T-helper 1 cell treated with Interleukin-12 subunit alpha and Interleukin-12 subunit beta and Interleukin-4 antibody, amounts not matched to agents 30 μg/mL and 1 μg/mL, for 36 hours (primary cell): ENCODE data around the gene DDX31.

Experiments
- H3K27ac Mint-ChIP-seq: one replicate; pipeline ENCODE4 v1.8.0; 2021; ENCODE audit warnings: mild to moderate bottlenecking, mixed read lengths
- H3K27me3 Mint-ChIP-seq: one replicate; pipeline ENCODE4 v1.8.0; 2021; ENCODE audit warnings: low read depth, mixed read lengths
- H3K36me3 Mint-ChIP-seq: one replicate; pipeline ENCODE4 v1.8.0; 2021; ENCODE audit warnings: low read depth, mixed read lengths
- H3K4me1 Mint-ChIP-seq: one replicate; pipeline ENCODE4 v1.8.0; 2021; ENCODE audit warnings: low read depth, mixed read lengths
- H3K4me3 Mint-ChIP-seq: one replicate; pipeline ENCODE4 v1.8.0; 2021; ENCODE audit warnings: mild to moderate bottlenecking, moderate library complexity, mixed read lengths
- H3K9me3 Mint-ChIP-seq: one replicate; pipeline ENCODE4 v1.8.0; 2021; ENCODE audit warnings: mixed read lengths

DDX31 gene

DNA sequence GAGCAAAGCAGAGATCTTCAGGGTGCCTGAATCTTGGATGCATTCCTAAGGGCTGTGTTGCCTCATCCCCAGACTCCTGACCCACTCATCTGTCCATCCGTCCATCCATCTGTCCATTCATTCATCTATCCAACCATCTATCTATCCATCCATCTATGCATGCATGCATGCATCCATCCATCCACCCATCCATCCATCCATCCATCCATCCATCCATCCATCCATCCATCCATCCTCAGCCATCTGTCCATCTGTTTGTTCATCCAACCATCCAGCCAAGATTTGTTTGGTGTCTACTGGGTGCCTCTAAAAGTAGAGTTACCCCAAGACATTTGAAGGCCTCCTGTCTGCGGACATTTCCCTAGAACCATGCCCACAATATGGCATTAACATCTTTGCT lies 115.0 kb downstream of the DDX31 start:
- Mint-ChIP-seq H3K36me3 (no peaks in the 10 kb centered on the region), H3K4me3 (no peak overlapping the region), H3K27ac (no peak overlapping the region), H3K4me1 (no peaks in the 10 kb centered on the region), H3K27me3 (peaks cover 9% of the 10 kb centered on the region), H3K9me3 (peaks cover 7% of the 10 kb centered on the region)

DNA sequence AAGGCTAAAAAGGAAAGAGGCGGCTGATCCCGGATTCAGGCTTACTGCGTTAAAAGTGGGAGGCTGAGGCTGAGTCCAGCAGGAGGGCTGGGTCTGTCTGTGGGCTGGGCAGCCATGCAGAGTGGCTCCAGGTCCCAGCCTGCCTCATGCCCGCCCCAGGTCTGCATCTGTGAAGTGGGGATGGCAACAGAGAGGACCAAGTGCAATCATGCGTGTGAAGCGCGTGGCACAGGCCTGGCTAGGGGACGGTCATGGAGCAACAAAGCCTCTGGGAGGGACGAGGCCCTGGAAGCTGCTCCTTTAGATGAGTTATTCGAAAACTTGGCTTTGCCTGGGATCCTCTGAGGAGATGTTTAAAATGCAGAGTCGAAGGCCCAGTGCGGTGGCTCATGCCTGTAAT lies 117.7 kb downstream of the DDX31 start:
- H3K27me3 Mint-ChIP-seq, result peaks cover 5% of the 10 kb centered on the region
- H3K4me1 Mint-ChIP-seq, result no peaks in the 10 kb centered on the region
- H3K27ac Mint-ChIP-seq, result no peak overlapping the region
- no peaks in the 10 kb centered on the region for H3K9me3 Mint-ChIP-seq
- no peak overlapping the region for H3K4me3 Mint-ChIP-seq
- no peaks in the 10 kb centered on the region for H3K36me3 Mint-ChIP-seq

DNA sequence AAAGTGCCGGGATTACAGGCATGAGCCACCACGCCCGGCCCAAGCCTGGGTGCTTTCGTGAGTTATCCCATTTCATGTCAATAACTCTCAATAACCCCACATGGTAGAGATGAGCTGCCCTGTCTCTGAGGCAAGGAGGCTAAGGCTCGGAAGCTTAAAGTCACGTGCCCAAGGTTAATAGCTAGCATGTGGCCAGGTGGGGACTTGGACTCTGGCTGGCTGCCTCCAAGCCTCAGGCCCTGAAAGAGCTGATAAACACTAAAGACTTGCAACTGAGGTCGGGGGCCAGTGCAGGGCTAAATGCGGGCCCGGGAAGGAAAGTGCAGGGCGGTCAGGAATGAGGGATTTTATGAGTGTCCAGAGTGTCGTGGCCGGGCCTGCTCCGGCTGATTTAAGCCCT lies 118.2 kb downstream of the DDX31 start:
- H3K9me3 Mint-ChIP-seq, result no peaks in the 10 kb centered on the region
- H3K27ac Mint-ChIP-seq, result no peak overlapping the region
- H3K4me1 Mint-ChIP-seq, result no peaks in the 10 kb centered on the region
- peaks cover 9% of the 10 kb centered on the region for H3K27me3 Mint-ChIP-seq
- no peaks in the 10 kb centered on the region for H3K36me3 Mint-ChIP-seq
- no peak overlapping the region for H3K4me3 Mint-ChIP-seq

DNA sequence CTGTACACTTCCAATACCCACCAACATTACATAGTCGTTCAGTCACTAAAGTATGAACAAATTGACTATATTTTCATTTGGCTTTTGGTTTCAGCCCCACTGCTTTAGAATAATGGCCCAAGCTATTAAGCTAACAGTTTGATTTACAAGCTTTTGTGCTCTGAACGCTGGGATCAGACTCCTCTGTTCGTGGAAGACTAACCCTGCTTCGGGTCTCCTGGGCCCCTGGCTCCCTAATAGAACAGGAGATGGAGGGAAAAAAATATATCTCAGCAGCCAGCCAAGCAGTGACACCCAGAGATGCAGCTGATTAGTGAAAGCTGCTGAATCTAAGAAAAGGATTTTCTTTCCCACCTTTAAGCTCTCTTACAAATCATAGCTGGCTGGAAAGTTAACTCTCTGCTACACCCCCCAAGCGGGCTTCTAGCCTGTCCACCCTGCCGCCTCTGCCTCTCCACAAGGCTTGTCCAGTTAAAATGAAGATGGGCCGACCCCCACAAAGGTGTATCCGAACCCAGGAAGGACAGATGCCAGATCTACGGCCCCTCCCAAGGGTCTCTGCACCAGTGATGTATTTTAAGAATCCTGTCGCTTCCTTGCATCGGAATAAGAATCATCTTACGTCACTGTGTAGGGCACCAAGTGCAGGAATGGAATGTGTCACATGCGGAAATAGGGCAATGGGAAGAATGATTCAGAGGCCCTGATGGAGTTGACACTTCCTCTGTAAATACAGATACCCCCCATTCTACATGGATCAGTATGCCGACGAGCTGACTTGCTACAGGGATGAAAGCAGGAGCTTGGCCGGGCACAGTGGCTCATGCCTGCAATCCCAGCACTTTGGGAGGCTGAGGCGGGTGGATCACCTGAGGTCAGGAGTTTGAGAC lies 120.8 kb downstream of the DDX31 start:
- H3K4me1 Mint-ChIP-seq, result no peaks in the 10 kb centered on the region
- H3K4me3 Mint-ChIP-seq, result no peak overlapping the region
- peaks cover 18% of the 10 kb centered on the region for H3K27me3 Mint-ChIP-seq
- H3K27ac Mint-ChIP-seq, result no peak overlapping the region
- no peaks in the 10 kb centered on the region for H3K36me3 Mint-ChIP-seq
- H3K9me3 Mint-ChIP-seq, result no peaks in the 10 kb centered on the region

DNA sequence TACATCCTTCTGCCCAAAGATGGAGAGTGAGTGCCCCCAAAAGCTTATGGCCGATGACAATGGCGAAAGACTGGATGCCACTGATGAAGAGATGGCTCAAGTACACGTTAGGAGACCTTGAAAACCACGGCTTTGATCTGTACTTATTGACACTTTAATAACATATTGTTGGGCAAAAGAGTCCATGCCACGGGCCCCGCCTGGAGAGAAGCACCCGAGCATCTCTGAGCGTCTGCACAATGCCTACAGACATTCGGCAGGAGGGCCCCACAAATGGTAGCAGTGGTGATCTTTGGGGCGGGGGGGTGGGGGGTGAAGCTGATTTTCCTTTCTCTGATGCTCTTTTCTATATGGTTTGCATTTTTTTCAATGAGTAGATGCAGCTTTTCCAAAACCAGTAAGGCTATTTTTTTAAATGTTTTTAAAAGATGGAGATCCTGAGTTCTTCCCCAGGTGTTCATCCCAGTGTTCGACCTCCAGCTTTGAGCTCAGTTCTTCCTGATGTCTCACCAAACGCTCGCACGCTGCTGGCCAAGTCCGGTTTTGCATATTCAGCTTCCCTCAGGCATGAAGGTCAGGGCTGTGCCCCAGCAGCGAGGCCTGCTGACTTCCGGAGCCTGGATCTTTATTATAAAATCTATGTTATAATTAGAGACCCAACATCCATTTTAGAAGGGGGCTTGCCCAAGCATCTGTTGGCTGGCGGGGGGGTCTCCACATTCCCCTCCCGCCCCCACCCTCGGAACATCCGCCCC lies 121.6 kb downstream of the DDX31 start:
- Mint-ChIP-seq H3K9me3 (no peaks in the 10 kb centered on the region), H3K36me3 (no peaks in the 10 kb centered on the region), H3K4me3 (no peak overlapping the region), H3K27ac (no peak overlapping the region), H3K4me1 (no peaks in the 10 kb centered on the region), H3K27me3 (peaks cover 18% of the 10 kb centered on the region)

DNA sequence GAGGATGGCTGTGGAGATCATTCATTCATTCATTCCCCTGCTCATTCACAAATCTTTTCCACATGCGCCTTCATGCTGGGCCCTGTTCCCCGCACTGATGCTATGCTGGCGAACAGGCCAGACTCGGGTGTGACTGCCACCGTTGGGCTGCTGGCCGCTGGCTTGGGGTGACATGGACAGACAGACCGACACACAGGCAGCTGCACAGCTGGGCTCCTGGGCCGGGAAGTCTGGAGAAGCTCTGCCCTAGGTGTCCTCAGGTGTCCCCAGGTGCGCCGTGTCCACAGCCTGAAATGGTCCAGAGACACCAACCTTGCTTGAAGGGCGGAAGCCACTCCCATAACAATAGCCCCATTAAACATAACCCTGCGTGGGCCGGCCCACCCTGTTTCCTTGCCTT lies 122.3 kb downstream of the DDX31 start:
- H3K27ac Mint-ChIP-seq, result no peak overlapping the region

DNA sequence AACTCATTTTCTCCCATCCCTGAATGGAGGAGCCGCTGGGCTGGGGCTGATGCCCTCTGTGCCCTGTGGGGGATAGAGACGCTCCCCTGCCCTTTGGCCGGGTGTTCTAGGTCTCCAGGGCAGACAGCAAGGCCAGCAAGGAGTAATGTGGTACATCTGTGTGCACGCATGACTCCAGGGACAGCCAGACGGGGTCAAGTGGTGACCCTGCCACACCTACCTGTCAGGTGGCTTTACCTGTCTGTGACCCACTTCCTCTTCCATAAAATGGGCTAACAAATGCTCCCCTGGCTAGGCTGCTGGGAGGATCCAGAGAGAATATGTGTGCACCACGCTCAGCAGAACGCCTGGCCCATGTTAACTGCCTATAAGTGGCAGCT lies 122.7 kb downstream of the DDX31 start:
- Mint-ChIP-seq H3K27me3 (peaks cover 18% of the 10 kb centered on the region), H3K36me3 (no peaks in the 10 kb centered on the region), H3K27ac (no peak overlapping the region), H3K4me3 (no peak overlapping the region), H3K9me3 (no peaks in the 10 kb centered on the region), H3K4me1 (no peaks in the 10 kb centered on the region)

More for the DNA sequence above, 122.3 kb downstream of the DDX31 start:
- Mint-ChIP-seq H3K9me3 (no peaks in the 10 kb centered on the region), H3K4me1 (no peaks in the 10 kb centered on the region), H3K4me3 (no peak overlapping the region), H3K36me3 (no peaks in the 10 kb centered on the region), H3K27me3 (peaks cover 18% of the 10 kb centered on the region)

DNA sequence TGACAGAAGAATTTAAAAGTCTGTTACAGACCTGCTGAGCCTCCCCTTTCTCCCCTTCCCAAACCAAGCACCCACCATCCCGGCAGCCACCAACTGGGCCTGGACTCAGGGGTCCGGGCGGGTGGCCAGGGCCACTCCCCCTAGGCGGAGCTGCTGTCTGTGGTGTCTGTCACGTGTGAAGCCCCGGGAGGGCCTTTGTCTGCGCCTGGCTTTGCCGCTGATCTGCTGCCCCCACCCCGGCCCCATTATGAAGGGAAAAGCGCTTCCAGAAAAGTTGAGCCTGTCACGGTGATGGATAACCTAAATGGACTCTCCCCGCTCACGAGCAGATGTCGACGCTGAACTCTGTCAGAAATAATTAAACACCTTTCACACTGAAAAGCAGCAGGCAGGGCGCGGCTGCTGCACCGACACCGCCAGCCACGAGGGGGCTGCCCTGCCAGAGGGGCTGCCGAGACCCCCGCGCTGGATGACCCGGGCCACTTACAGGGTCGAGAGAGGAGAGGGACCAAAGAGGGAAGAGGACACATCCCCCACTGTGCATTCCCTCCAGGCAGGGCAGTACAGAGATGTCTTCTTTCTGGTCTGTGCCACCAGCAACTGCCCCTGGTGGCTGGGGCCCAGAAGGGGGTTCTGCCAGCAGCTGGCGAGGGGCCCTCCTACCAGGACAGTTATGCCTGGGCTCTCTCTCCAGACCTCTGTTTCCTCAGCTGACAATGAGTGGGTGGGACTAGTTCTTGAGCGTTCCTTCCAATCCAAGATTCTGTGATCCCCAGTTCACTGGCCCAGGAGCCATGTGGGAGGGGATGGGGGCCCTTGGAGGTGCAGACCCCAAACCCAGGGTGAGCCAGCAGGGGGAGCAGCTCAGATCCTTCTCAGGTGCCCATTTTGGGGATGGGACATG lies 123.4 kb downstream of the DDX31 start:
- no peak overlapping the region for H3K4me3 Mint-ChIP-seq

DNA sequence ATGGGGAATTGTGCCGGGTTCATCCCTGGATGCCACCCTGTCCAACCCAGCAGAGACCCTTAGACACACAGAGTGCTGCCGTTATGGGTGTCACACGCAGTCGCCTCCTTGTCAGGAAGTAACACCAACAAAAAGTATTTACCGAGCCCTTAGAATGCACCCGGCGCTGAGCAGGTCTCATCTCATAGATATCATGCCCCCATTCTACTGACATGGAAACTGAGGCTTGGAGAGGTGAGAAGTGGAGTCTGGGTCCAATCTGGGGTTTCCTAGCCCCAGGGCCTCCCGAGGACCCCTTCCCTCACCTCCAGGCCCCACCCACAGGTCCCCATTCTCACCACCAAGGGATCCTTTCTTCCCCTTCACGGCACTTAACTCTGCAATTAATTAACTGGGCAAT lies 124.2 kb downstream of the DDX31 start:
- Mint-ChIP-seq H3K9me3 (no peaks in the 10 kb centered on the region), H3K27ac (no peak overlapping the region), H3K27me3 (peaks cover 18% of the 10 kb centered on the region), H3K4me1 (no peaks in the 10 kb centered on the region), H3K4me3 (no peak overlapping the region), H3K36me3 (no peaks in the 10 kb centered on the region)

More for the DNA sequence above, 123.4 kb downstream of the DDX31 start:
- Mint-ChIP-seq H3K9me3 (no peaks in the 10 kb centered on the region), H3K27ac (no peak overlapping the region), H3K36me3 (no peaks in the 10 kb centered on the region), H3K27me3 (peaks cover 18% of the 10 kb centered on the region), H3K4me1 (no peaks in the 10 kb centered on the region)

DNA sequence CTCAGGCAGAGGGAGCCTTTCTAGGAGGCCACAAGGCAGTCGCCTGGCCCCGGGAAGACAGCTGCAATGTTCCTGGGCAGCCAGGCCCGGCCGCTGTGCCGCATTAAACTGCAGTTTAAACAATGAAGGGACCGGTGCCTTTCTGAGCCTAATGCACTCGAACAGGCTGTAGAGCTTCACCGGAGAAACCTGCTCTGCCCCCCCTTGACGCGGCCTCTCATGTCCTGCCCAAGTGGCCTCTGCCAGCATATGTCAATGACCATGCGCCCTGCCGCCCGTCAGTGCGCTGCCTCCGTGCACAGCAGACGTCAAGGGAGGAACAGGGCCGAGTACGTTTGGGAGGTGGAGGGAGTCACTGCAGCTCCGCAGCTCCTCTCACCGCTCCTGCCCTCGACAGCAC lies 125.8 kb downstream of the DDX31 start:
- H3K4me1 Mint-ChIP-seq, result no peaks in the 10 kb centered on the region
- H3K27me3 Mint-ChIP-seq, result peaks cover 18% of the 10 kb centered on the region
- H3K36me3 Mint-ChIP-seq, result no peaks in the 10 kb centered on the region
- H3K9me3 Mint-ChIP-seq, result no peaks in the 10 kb centered on the region
- no peak overlapping the region for H3K4me3 Mint-ChIP-seq
- H3K27ac Mint-ChIP-seq, result no peak overlapping the region

DNA sequence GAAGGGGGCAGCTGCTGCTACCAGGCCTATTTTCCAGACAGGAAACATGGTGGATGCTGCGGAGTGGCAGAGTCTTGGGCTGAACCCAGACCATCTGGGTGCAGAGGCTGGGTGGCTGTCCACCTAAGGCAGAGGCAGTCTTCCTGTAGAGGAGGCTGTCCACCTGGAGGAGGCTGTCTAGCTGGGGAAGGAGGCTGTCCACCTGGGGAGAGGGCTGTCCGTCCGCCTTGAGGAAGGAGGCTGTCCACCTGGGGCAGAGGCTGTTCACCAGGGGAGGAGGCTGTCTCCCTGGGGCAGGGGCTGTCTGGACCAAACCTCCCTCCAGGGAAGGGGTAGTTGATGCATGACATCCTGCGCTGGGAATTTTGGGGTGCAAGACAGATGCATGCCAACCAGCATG lies 126.5 kb downstream of the DDX31 start:
- Mint-ChIP-seq H3K4me1 (no peaks in the 10 kb centered on the region), H3K27ac (no peak overlapping the region), H3K36me3 (no peaks in the 10 kb centered on the region), H3K27me3 (peaks cover 18% of the 10 kb centered on the region), H3K4me3 (no peak overlapping the region), H3K9me3 (no peaks in the 10 kb centered on the region)
